Measurements from ENCODE around the gene SEC63. TPM values are rescaled to one million over a fixed set of nuclear protein-coding genes. Genes with fewer than 3 reads are reported as not detected.

SEC63 gene
- total RNA-seq, 1 experiment from 2014 or later, result 124 TPM

DNA sequence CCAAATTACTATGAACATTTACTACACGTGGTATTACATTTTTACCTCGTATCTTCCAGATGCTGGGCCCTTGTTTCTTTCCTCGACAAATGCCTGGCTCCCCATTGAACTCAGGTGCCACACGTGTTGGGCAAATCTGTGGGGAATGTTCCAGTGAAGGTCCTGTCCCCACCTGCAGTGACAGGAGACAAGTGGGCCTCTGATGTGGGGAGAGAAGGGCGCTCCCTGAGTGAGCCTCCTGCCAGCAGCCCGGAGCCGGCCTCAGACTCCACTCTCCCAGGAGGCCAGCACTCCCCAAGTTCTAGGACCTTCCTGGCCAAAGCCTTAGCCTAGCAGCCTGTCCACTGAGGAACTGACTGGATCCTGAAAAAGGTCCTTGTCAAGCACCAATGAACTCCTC is 112.2 kb downstream of the SEC63 start:
- TF ChIP-seq, protein P1, sequence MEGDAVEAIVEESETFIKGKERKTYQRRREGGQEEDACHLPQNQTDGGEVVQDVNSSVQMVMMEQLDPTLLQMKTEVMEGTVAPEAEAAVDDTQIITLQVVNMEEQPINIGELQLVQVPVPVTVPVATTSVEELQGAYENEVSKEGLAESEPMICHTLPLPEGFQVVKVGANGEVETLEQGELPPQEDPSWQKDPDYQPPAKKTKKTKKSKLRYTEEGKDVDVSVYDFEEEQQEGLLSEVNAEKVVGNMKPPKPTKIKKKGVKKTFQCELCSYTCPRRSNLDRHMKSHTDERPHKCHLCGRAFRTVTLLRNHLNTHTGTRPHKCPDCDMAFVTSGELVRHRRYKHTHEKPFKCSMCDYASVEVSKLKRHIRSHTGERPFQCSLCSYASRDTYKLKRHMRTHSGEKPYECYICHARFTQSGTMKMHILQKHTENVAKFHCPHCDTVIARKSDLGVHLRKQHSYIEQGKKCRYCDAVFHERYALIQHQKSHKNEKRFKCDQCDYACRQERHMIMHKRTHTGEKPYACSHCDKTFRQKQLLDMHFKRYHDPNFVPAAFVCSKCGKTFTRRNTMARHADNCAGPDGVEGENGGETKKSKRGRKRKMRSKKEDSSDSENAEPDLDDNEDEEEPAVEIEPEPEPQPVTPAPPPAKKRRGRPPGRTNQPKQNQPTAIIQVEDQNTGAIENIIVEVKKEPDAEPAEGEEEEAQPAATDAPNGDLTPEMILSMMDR (IDR thresholded peaks at IDR 0.05; ENCODE audit: insufficient read depth in 1 of 2, low read depth in 1 of 2, low read length in 1 of 2, severe bottlenecking in 1 of 2, unreplicated experiment in 1 of 2), result no peak
- intact Hi-C loops (cut with micrococcal nuclease; ENCODE audit: unreplicated experiment), result no loop called here
- Histone ChIP-seq H3K27me3 (replicated peaks; ENCODE audit: control insufficient read depth, insufficient read depth, low read length) (no peaks in the 10 kb centered on the region), H3K36me3 (ENCODE audit: control insufficient read depth, insufficient read depth, low read length) (no peaks in the 10 kb centered on the region), H3K9me3 (no peaks in the 10 kb centered on the region), H3K4me1 (peaks cover 5% of the 10 kb centered on the region; the same call in 1 of the 2 replicates), H3K4me3 (ENCODE audit: low read depth, low read length) (no peak overlapping the region)
- Mint-ChIP-seq H3K4me3 (ENCODE audit: unreplicated experiment) (no peak overlapping the region), H3K4me1 (ENCODE audit: low read depth, unreplicated experiment) (no peaks in the 10 kb centered on the region), H3K9me3 (ENCODE audit: unreplicated experiment) (no peaks in the 10 kb centered on the region), H3K36me3 (ENCODE audit: insufficient read depth, unreplicated experiment) (no peaks in the 10 kb centered on the region), H3K27ac (ENCODE audit: unreplicated experiment) (no peak overlapping the region), H3K27me3 (ENCODE audit: insufficient read depth, unreplicated experiment) (no peaks in the 10 kb centered on the region)
- no TSS peak for BruUV-seq (replicated peaks)
- no peak for DNase-seq
- ChIA-PET POLR2A (no interaction called here), CTCF (no interaction called here)

DNA sequence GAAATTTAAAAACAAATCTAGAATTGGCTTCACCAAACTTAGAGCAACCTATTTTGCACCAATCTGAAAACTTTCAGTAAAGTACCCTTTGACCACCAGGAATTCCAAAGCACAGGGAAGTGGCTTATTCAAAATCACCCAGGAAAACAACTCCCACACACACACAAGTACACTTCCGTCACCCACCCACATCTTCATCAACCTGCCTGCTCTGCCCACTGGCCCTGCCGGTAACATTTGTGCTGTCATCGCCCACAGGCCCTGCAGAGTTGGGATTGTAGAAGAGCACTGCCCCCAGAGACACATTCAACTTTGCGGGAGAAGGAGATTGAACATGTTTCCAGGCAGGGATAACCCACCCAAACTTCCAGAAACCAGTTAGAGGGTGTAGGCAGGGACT is 114.6 kb downstream of the SEC63 start:
- Histone ChIP-seq H3K9me3 (no peaks in the 10 kb centered on the region), H3K36me3 (ENCODE audit: control insufficient read depth, insufficient read depth, low read length) (no peaks in the 10 kb centered on the region), H3K27me3 (replicated peaks; ENCODE audit: control insufficient read depth, insufficient read depth, low read length) (no peaks in the 10 kb centered on the region), H3K4me1 (no peaks in the 10 kb centered on the region), H3K4me3 (ENCODE audit: low read depth, low read length) (no peak overlapping the region)
- intact Hi-C loops (cut with micrococcal nuclease; ENCODE audit: unreplicated experiment), result no loop called here
- TF ChIP-seq, protein P1 (IDR thresholded peaks at IDR 0.05; ENCODE audit: insufficient read depth in 1 of 2, low read depth in 1 of 2, low read length in 1 of 2, severe bottlenecking in 1 of 2, unreplicated experiment in 1 of 2), result no peak
- BruUV-seq (replicated peaks), result no TSS peak
- Mint-ChIP-seq H3K27me3 (ENCODE audit: insufficient read depth, unreplicated experiment) (peaks cover 2% of the 10 kb centered on the region), H3K4me1 (ENCODE audit: low read depth, unreplicated experiment) (no peaks in the 10 kb centered on the region), H3K4me3 (ENCODE audit: unreplicated experiment) (no peak overlapping the region), H3K27ac (ENCODE audit: unreplicated experiment) (no peak overlapping the region), H3K36me3 (ENCODE audit: insufficient read depth, unreplicated experiment) (no peaks in the 10 kb centered on the region), H3K9me3 (ENCODE audit: unreplicated experiment) (no peaks in the 10 kb centered on the region)
- DNase-seq, result no peak
- ChIA-PET POLR2A (no interaction called here), CTCF (no interaction called here)

DNA sequence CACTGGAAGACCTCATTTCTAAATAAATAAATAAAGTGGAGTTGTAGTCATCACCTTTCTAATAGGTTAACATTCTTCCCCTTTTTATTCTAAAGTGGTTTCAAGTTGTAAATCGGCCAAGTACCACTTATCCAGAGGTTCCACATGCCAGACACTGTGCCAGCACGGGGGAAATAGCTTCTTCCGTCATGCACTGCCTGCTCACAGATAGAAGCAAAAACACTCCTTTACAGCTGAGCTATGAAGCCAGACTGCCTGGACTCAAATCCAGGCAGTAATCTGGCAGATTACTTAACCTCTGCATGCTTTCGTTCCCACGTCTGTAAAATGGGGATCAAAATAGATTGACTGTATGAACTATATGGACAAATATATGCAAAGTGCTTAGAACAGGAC is 116.7 kb downstream of the SEC63 start:
- intact Hi-C loops (cut with micrococcal nuclease; ENCODE audit: unreplicated experiment), result no loop called here
- ChIA-PET POLR2A (no interaction called here), CTCF (no interaction called here)
- no peaks in the 10 kb centered on the region for H3K9me3 Mint-ChIP-seq (ENCODE audit: unreplicated experiment)
- no peaks in the 10 kb centered on the region for H3K36me3 Mint-ChIP-seq (ENCODE audit: insufficient read depth, unreplicated experiment)
- no peaks in the 10 kb centered on the region for H3K36me3 ChIP-seq (ENCODE audit: control insufficient read depth, insufficient read depth, low read length)
- no peaks in the 10 kb centered on the region for H3K4me1 ChIP-seq
- H3K4me1 Mint-ChIP-seq (ENCODE audit: low read depth, unreplicated experiment), result no peaks in the 10 kb centered on the region
- H3K27me3 Mint-ChIP-seq (ENCODE audit: insufficient read depth, unreplicated experiment), result peaks cover 2% of the 10 kb centered on the region
- TF ChIP-seq, protein P1 (IDR thresholded peaks at IDR 0.05; ENCODE audit: insufficient read depth in 1 of 2, low read depth in 1 of 2, low read length in 1 of 2, severe bottlenecking in 1 of 2, unreplicated experiment in 1 of 2), result no peak
- no peaks in the 10 kb centered on the region for H3K9me3 ChIP-seq
- no TSS peak for BruUV-seq (replicated peaks)
- no peak overlapping the region for H3K4me3 ChIP-seq (ENCODE audit: low read depth, low read length)
- no peak overlapping the region for H3K4me3 Mint-ChIP-seq (ENCODE audit: unreplicated experiment)
- H3K27ac Mint-ChIP-seq (ENCODE audit: unreplicated experiment), result no peak overlapping the region
- H3K27me3 ChIP-seq (replicated peaks; ENCODE audit: control insufficient read depth, insufficient read depth, low read length), result no peaks in the 10 kb centered on the region
- no peak for DNase-seq
